Progenitor cell of endocrine pancreas (in vitro differentiated cells): ENCODE measurements around the gene APBB2. TPM values are rescaled to one million over a fixed set of nuclear protein-coding genes. Genes with fewer than 3 reads are reported as not detected.
A peak's percentile ranks its signal among the peaks of the same experiment; 100 is the strongest.

Source experiments
- DNase-seq: peaks from one replicate; pipeline ENCODE4 v3.0.0; 2021; ENCODE audit warnings: low spot score; ENCODE audit not compliant: unreplicated experiment
- H3K27ac Mint-ChIP-seq: 2 replicates; pipeline ENCODE4 v1.8.0; 2021; ENCODE audit warnings: mild to moderate bottlenecking, moderate library complexity, mixed read lengths
- H3K27me3 Mint-ChIP-seq: 2 replicates; pipeline ENCODE4 v1.8.0; 2021; ENCODE audit warnings: mixed read lengths
- H3K36me3 Mint-ChIP-seq: 2 replicates; pipeline ENCODE4 v1.8.0; 2022; ENCODE audit warnings: mixed read lengths; ENCODE audit not compliant: insufficient read depth
- H3K4me1 Mint-ChIP-seq: 2 replicates; pipeline ENCODE4 v1.8.0; 2021; ENCODE audit warnings: low read depth, mixed read lengths
- H3K4me3 Mint-ChIP-seq: 2 replicates; pipeline ENCODE4 v1.8.0; 2021; ENCODE audit warnings: low read depth, mild to moderate bottlenecking, moderate library complexity, mixed read lengths
- H3K9me3 Mint-ChIP-seq: 2 replicates; pipeline ENCODE4 v1.8.0; 2021; ENCODE audit warnings: low read depth, mixed read lengths
- CTCF ChIP-seq: fragments of 200-600 bp; sonication (generic); IDR thresholded peaks from one replicate; pipeline ENCODE4 v1.5.0; 2021; ENCODE audit warnings: antibody characterized with exemption, mild to moderate bottlenecking; ENCODE audit not compliant: unreplicated experiment
- total RNA-seq: library from RNA; stranded (reverse); gene quantifications from 2 replicates; pipeline ENCODE4 v1.2.1, GENCODE V29; 2021

Gene APBB2
- total RNA-seq, 1 donor from 2014 or later = 61.7 TPM

GRCh38 chr4:41135801-41136200 lies 78.5 kb downstream of the APBB2 start:
- Mint-ChIP-seq H3K9me3 (no peaks in the 10 kb centered on the region), H3K27ac (no peak overlapping the region), H3K36me3 (peaks cover 6% of the 10 kb centered on the region), H3K4me3 (no peak overlapping the region), H3K27me3 (no peaks in the 10 kb centered on the region), H3K4me1 (peaks cover 53% of the 10 kb centered on the region)
- TF ChIP-seq CTCF = no peak
- no peak for DNase-seq

GRCh38 chr4:41134581-41134980 lies 79.8 kb downstream of the APBB2 start:
- H3K36me3 Mint-ChIP-seq = peaks cover 3% of the 10 kb centered on the region
- H3K4me1 Mint-ChIP-seq = peaks cover 57% of the 10 kb centered on the region
- no peak for TF ChIP-seq CTCF
- H3K9me3 Mint-ChIP-seq = no peaks in the 10 kb centered on the region
- no peaks in the 10 kb centered on the region for H3K27me3 Mint-ChIP-seq
- H3K4me3 Mint-ChIP-seq = no peak overlapping the region
- no peak for DNase-seq
- H3K27ac Mint-ChIP-seq = no peak overlapping the region

DNA sequence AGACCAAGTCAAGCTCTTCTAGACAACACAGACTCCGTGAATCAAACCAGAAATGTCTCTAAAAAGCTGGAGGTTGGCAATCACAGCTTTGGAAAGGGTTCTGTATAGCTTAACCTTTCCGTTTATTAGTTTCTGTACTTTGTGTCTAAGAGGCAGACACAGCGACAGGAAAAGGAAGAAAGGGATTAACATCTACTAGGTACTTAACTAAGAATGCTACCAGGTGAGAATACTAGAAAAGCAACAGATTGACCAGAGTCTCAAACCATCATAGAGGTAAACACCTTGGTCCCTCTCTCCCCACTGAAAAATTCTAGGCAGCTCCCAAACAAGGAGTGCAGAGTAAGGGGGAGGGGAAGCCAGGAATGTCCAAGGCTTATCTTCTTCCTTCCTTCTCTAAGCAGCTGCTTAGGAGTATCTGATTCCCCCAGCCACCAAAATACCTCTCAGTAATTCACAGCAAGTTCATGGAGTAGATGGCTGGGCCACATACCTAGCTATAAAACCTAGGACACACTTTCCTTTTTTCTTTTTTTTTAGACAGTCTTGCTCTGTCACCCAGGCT lies 80.8 kb downstream of the APBB2 start:
- H3K27ac Mint-ChIP-seq = peak overlapping the region; percentile 67
- H3K4me3 Mint-ChIP-seq = no peak overlapping the region
- H3K9me3 Mint-ChIP-seq = no peaks in the 10 kb centered on the region
- no peak for TF ChIP-seq CTCF
- H3K36me3 Mint-ChIP-seq = peaks cover 3% of the 10 kb centered on the region
- peaks cover 61% of the 10 kb centered on the region for H3K4me1 Mint-ChIP-seq
- peaks cover 6% of the 10 kb centered on the region for H3K27me3 Mint-ChIP-seq
- DNase-seq = no peak

DNA sequence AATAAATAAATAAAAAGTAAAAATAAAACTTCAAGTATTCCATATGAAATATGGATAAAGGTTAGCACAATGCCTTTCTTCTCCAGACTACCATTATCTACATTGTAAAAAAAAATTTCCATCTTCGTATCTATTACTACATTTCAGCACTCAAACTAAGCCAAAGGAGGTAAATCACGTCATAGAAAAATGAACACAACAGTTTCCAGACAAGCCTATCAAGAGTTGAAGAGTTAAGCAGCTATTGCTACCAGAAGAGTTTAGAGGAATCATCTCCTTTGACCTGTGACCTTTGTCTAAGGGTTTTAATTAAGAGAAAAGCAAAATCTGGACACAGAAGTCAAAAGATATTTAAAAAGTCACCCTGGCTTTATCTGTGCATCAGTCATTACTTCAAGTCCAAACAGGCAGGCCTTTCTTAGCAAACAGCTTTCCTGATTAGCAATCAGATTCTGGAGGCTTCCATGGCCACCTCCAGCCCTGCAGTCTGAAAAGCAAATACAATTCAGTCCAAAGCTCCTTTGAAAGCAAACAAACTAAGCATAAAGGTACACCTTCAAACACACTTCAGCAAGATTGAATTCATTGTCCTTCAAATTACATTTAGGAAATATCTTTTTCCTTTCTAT lies 82.2 kb downstream of the APBB2 start:
- Mint-ChIP-seq H3K27ac (peak overlapping the region; percentile 56), H3K9me3 (no peaks in the 10 kb centered on the region), H3K36me3 (peaks cover under 1% of the 10 kb centered on the region), H3K4me3 (peak overlapping the region; percentile 3), H3K4me1 (peaks cover 60% of the 10 kb centered on the region), H3K27me3 (peaks cover 6% of the 10 kb centered on the region)
- DNase-seq = no peak
- no peak for TF ChIP-seq CTCF

DNA sequence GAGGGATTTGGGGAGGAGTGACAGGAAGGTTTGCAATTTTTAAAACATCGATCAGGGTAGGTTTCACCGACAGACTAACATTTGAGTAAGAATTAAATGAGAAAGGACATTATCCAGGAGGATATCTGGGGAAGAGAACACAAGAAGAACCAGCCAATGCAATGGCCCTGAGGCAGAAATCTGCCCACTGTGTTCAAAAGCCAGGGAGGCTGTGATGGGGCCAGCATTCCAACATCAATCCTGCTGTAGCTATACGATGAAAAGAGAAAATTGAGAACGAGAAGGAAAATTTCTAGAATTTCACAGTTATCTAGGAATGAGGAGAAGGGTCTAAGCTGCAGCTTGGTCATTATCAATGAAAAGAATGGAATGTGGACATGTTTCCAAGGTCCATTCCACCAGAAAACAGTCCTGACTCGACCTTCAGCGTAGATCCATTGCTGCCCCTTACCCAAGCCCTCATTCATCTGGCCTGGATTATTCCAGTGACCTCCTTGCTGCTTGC lies 84.4 kb downstream of the APBB2 start:
- peak overlapping the region; percentile 62 for H3K27ac Mint-ChIP-seq
- H3K27me3 Mint-ChIP-seq = peaks cover 6% of the 10 kb centered on the region
- H3K4me3 Mint-ChIP-seq = no peak overlapping the region
- H3K4me1 Mint-ChIP-seq = peaks cover 54% of the 10 kb centered on the region
- TF ChIP-seq CTCF = no peak
- H3K36me3 Mint-ChIP-seq = no peaks in the 10 kb centered on the region
- DNase-seq = no peak
- no peaks in the 10 kb centered on the region for H3K9me3 Mint-ChIP-seq
